Measurements from ENCODE around the gene ANKIB1.

GRCh38 chr7:92340016-92340415 is 94.2 kb downstream of the ANKIB1 start:
- TF ChIP-seq CTCF (IDR thresholded peaks at IDR 0.05) (no peak), POLR2AphosphoS5 (IDR thresholded peaks at IDR 0.05) (no peak), POLR2A (IDR thresholded peaks at IDR 0.05) (no peak)
